ENCODE results near the gene AMACR.

- TF ChIP-seq CTCF (conservative IDR thresholded peaks at IDR 0.05; ENCODE audit: low read depth, low read length) (no peak), EZH2phosphoT487 (IDR thresholded peaks at IDR 0.05; ENCODE audit: borderline replicate concordance, low read length) (no peak), EZH2 (IDR thresholded peaks at IDR 0.05; ENCODE audit: low read length, unreplicated experiment) (no peak)
Measured at GRCh38 chr5:34028349-34028748, 20.5 kb upstream of the AMACR start.

Measured in PC-3 (cell line).